Activated CD4-positive, alpha-beta T cell treated with anti-CD3 and anti-CD28 coated beads for 36 hours (primary cell): ENCODE results near the gene UNC5B. TPM values are rescaled to one million over a fixed set of nuclear protein-coding genes. Genes with fewer than 3 reads are reported as not detected.

Experiments used
- ATAC-seq: fragments of 200-7000 bp; cut with Tn5 transposase; one replicate; pipeline ENCODE4 v1.10.0; 2021; ENCODE audit warnings: mild to moderate bottlenecking, moderate library complexity
- CTCF ChIA-PET: fragments of 350-600 bp; sonication (Branson Sonifier 250); formaldehyde crosslinking; loops from one replicate; lab custom pipeline; 2021; ENCODE audit warnings: antibody characterized with exemption; lab: Charles Lee
- POLR2A ChIA-PET: fragments of 350-600 bp; sonication (Branson Sonifier 250); formaldehyde crosslinking; loops from one replicate; lab custom pipeline; 2021; ENCODE audit warnings: antibody characterized with exemption, inconsistent platforms; lab: Charles Lee
- DNase-seq: peaks from one replicate; pipeline ENCODE4 v3.0.0-alpha.2; 2020
- H3K27ac Mint-ChIP-seq: one replicate; pipeline ENCODE4 v1.8.0; 2021; ENCODE audit warnings: mixed read lengths
- H3K27me3 Mint-ChIP-seq: one replicate; pipeline ENCODE4 v1.8.0; 2021; ENCODE audit warnings: mixed read lengths
- H3K36me3 Mint-ChIP-seq: one replicate; pipeline ENCODE4 v1.8.0; 2021; ENCODE audit warnings: low read depth, mixed read lengths
- H3K4me1 Mint-ChIP-seq: one replicate; pipeline ENCODE4 v1.8.0; 2021; ENCODE audit warnings: mixed read lengths
- H3K4me3 Mint-ChIP-seq: one replicate; pipeline ENCODE4 v1.8.0; 2021; ENCODE audit warnings: mild to moderate bottlenecking, moderate library complexity, mixed read lengths
- H3K9me3 Mint-ChIP-seq: one replicate; pipeline ENCODE4 v1.8.0; 2021; ENCODE audit warnings: low read depth, mixed read lengths
- intact Hi-C, 2 experiments: fragments of 100-400 bp; cut with DNase I in 1 of 2; cut with micrococcal nuclease in 1 of 2; formaldehyde crosslinking; loops; one replicate each; pipeline versions ENCODE4 v1.14.2 to v1.15.1; 2022 to 2024; cut with DNase I, micrococcal nuclease
- total RNA-seq, 2 experiments: library from RNA; stranded (reverse); gene quantifications; one replicate each; pipeline ENCODE4 v1.2.3, GENCODE V29; 2021

Gene UNC5B
- total RNA-seq, 2 experiments from 2014 or later = 0.05 to 0.09 TPM

GRCh38 chr10:71191019-71191418 is 21.4 kb upstream of the UNC5B start:
- intact Hi-C loops = no loop called here
- Mint-ChIP-seq H3K27ac (no peak overlapping the region), H3K4me3 (no peak overlapping the region)

GRCh38 chr10:71191551-71192076 is 20.8 kb upstream of the UNC5B start:
- DNase-seq (no peak), ATAC-seq (no peak)
- no peaks in the 10 kb centered on the region for H3K4me1 Mint-ChIP-seq
- no peak overlapping the region for H3K27ac Mint-ChIP-seq
- H3K27me3 Mint-ChIP-seq = peaks cover 6% of the 10 kb centered on the region
- no peaks in the 10 kb centered on the region for H3K36me3 Mint-ChIP-seq
- intact Hi-C loops = no loop called here
- ChIA-PET POLR2A (interaction anchor here (0.7 kb wide), 1 partner anchor 401 kb away, joined by 4 read pairs; no protein-coding TSS in a partner anchor), CTCF (interaction anchor here (0.6 kb wide), 1 partner anchor 13 kb away, joined by 3 read pairs; no protein-coding TSS in a partner anchor)
- no peak overlapping the region for H3K4me3 Mint-ChIP-seq
- H3K9me3 Mint-ChIP-seq = no peaks in the 10 kb centered on the region

More at GRCh38 chr10:71191019-71191418, 21.4 kb upstream of the UNC5B start:
- no peaks in the 10 kb centered on the region for H3K4me1 Mint-ChIP-seq
- H3K36me3 Mint-ChIP-seq = no peaks in the 10 kb centered on the region
- CTCF ChIA-PET = no interaction called here
- ATAC-seq (no peak), DNase-seq (no peak)
- POLR2A ChIA-PET = no interaction called here
- no peaks in the 10 kb centered on the region for H3K9me3 Mint-ChIP-seq
- peaks cover 6% of the 10 kb centered on the region for H3K27me3 Mint-ChIP-seq

- ChIA-PET POLR2A (no interaction called here), CTCF (interaction anchor here (0.7 to 1.4 kb wide), 3 partner anchors 13 to 1396 kb away, joined by 3 read pairs; no protein-coding TSS in a partner anchor)
- Mint-ChIP-seq H3K9me3 (peaks cover 2% of the 10 kb centered on the region), H3K4me3 (no peak overlapping the region), H3K36me3 (no peaks in the 10 kb centered on the region), H3K4me1 (no peaks in the 10 kb centered on the region), H3K27me3 (peaks cover 6% of the 10 kb centered on the region), H3K27ac (no peak overlapping the region)
- no peak for ATAC-seq
- DNase-seq = no peak
- intact Hi-C loops = no loop called here
Measured at GRCh38 chr10:71193516-71193915, 18.9 kb upstream of the UNC5B start.

GRCh38 chr10:71197955-71198354 is 14.4 kb upstream of the UNC5B start:
- Mint-ChIP-seq H3K4me1 (no peaks in the 10 kb centered on the region), H3K27me3 (peaks cover 7% of the 10 kb centered on the region), H3K36me3 (no peaks in the 10 kb centered on the region), H3K9me3 (peaks cover 8% of the 10 kb centered on the region), H3K4me3 (no peak overlapping the region), H3K27ac (no peak overlapping the region)
- ATAC-seq = no peak
- CTCF ChIA-PET = interaction anchor here (1.3 kb wide), 1 partner anchor 11 kb away, joined by 3 read pairs; no protein-coding TSS in a partner anchor
- intact Hi-C loops = no loop called here
- no peak for DNase-seq
- POLR2A ChIA-PET = no interaction called here

GRCh38 chr10:71201849-71202248 is 10.5 kb upstream of the UNC5B start:
- no peaks in the 10 kb centered on the region for H3K4me1 Mint-ChIP-seq
- intact Hi-C loops = no loop called here
- POLR2A ChIA-PET = no interaction called here

GRCh38 chr10:71202314-71202713 is 10.1 kb upstream of the UNC5B start:
- ChIA-PET POLR2A (no interaction called here), CTCF (no interaction called here)
- Mint-ChIP-seq H3K27me3 (peaks cover 14% of the 10 kb centered on the region), H3K36me3 (no peaks in the 10 kb centered on the region), H3K9me3 (peaks cover 8% of the 10 kb centered on the region), H3K4me3 (no peak overlapping the region), H3K4me1 (no peaks in the 10 kb centered on the region), H3K27ac (no peak overlapping the region)
- ATAC-seq = no peak
- intact Hi-C loops = no loop called here
- no peak for DNase-seq

More at GRCh38 chr10:71201849-71202248, 10.5 kb upstream of the UNC5B start:
- Mint-ChIP-seq H3K27ac (no peak overlapping the region), H3K9me3 (peaks cover 8% of the 10 kb centered on the region), H3K4me3 (no peak overlapping the region), H3K27me3 (peaks cover 10% of the 10 kb centered on the region), H3K36me3 (no peaks in the 10 kb centered on the region)
- ATAC-seq (no peak), DNase-seq (no peak)
- CTCF ChIA-PET = no interaction called here

- Mint-ChIP-seq H3K27me3 (peaks cover 20% of the 10 kb centered on the region), H3K4me1 (no peaks in the 10 kb centered on the region), H3K27ac (no peak overlapping the region), H3K9me3 (peaks cover 6% of the 10 kb centered on the region), H3K36me3 (no peaks in the 10 kb centered on the region), H3K4me3 (no peak overlapping the region)
- DNase-seq (no peak), ATAC-seq (no peak)
- ChIA-PET POLR2A (no interaction called here), CTCF (no interaction called here)
- intact Hi-C loops = no loop called here
Measured at GRCh38 chr10:71203124-71203523, 9.2 kb upstream of the UNC5B start.

- intact Hi-C loops = no loop called here
- no peak for ATAC-seq
- no peaks in the 10 kb centered on the region for H3K4me1 Mint-ChIP-seq
- peaks cover 4% of the 10 kb centered on the region for H3K9me3 Mint-ChIP-seq
- H3K27ac Mint-ChIP-seq = no peak overlapping the region
- no peak for DNase-seq
- CTCF ChIA-PET = no interaction called here
- H3K4me3 Mint-ChIP-seq = no peak overlapping the region
- H3K27me3 Mint-ChIP-seq = peaks cover 21% of the 10 kb centered on the region
- POLR2A ChIA-PET = no interaction called here
- no peaks in the 10 kb centered on the region for H3K36me3 Mint-ChIP-seq
Measured at GRCh38 chr10:71203716-71204115, 8.7 kb upstream of the UNC5B start.

- ATAC-seq (no peak), DNase-seq (no peak)
- Mint-ChIP-seq H3K9me3 (no peaks in the 10 kb centered on the region), H3K4me3 (no peak overlapping the region), H3K4me1 (peaks cover 1% of the 10 kb centered on the region), H3K27me3 (peaks cover 22% of the 10 kb centered on the region), H3K27ac (no peak overlapping the region), H3K36me3 (no peaks in the 10 kb centered on the region)
- intact Hi-C loops = no loop called here
- ChIA-PET CTCF (interaction anchor here (0.9 to 1.2 kb wide), 2 partner anchors 20 to 87 kb away, joined by 3 read pairs; no protein-coding TSS in a partner anchor), POLR2A (no interaction called here)
Measured at GRCh38 chr10:71204746-71205145, 7.6 kb upstream of the UNC5B start.

GRCh38 chr10:71205468-71205867 is 6.9 kb upstream of the UNC5B start:
- H3K27ac Mint-ChIP-seq = no peak overlapping the region
- no peak for ATAC-seq
- no peak overlapping the region for H3K4me3 Mint-ChIP-seq
- no peak for DNase-seq
- POLR2A ChIA-PET = no interaction called here
- peaks cover 1% of the 10 kb centered on the region for H3K4me1 Mint-ChIP-seq
- no peaks in the 10 kb centered on the region for H3K36me3 Mint-ChIP-seq
- CTCF ChIA-PET = interaction anchor here (0.9 to 1.7 kb wide), 4 partner anchors 20 to 284 kb away, joined by 3 to 5 read pairs (median 3); no protein-coding TSS in a partner anchor
- H3K27me3 Mint-ChIP-seq = peaks cover 25% of the 10 kb centered on the region
- no peaks in the 10 kb centered on the region for H3K9me3 Mint-ChIP-seq
- intact Hi-C loops = no loop called here

- no peak overlapping the region for H3K27ac Mint-ChIP-seq
- ATAC-seq = no peak
- no peak for DNase-seq
- ChIA-PET POLR2A (no interaction called here), CTCF (interaction anchor here (0.6 to 1.7 kb wide), 3 partner anchors 13 to 285 kb away, joined by 3 to 5 read pairs (median 3); no protein-coding TSS in a partner anchor)
- no peaks in the 10 kb centered on the region for H3K9me3 Mint-ChIP-seq
- H3K36me3 Mint-ChIP-seq = no peaks in the 10 kb centered on the region
- H3K27me3 Mint-ChIP-seq = peaks cover 39% of the 10 kb centered on the region
- H3K4me1 Mint-ChIP-seq = peaks cover 4% of the 10 kb centered on the region
- intact Hi-C loops = no loop called here
- no peak overlapping the region for H3K4me3 Mint-ChIP-seq
Measured at GRCh38 chr10:71206911-71207310, 5.5 kb upstream of the UNC5B start.

GRCh38 chr10:71207578-71207977 is 4.8 kb upstream of the UNC5B start:
- H3K4me1 Mint-ChIP-seq = peaks cover 4% of the 10 kb centered on the region
- POLR2A ChIA-PET = no interaction called here
- DNase-seq = no peak
- no peaks in the 10 kb centered on the region for H3K36me3 Mint-ChIP-seq
- no peaks in the 10 kb centered on the region for H3K9me3 Mint-ChIP-seq
- peaks cover 40% of the 10 kb centered on the region for H3K27me3 Mint-ChIP-seq
- no peak for ATAC-seq
- intact Hi-C loops = no loop called here
- CTCF ChIA-PET = interaction anchor here (1.1 kb wide), 1 partner anchor 13 kb away, joined by 3 read pairs; no protein-coding TSS in a partner anchor
- no peak overlapping the region for H3K27ac Mint-ChIP-seq
- H3K4me3 Mint-ChIP-seq = no peak overlapping the region
